Astrocyte (in vitro differentiated cells and primary cell): ENCODE results near the gene MEIKIN.

ENCODE experiments used
- EZH2 ChIP-seq: IDR thresholded peaks from 2 replicates; pipeline ENCODE4 v1.6.1; 2012; ENCODE audit warnings: mild to moderate bottlenecking, low read length, inconsistent platforms; ENCODE audit not compliant: insufficient read depth
- TF ChIP-seq, protein P1 (sequence below): IDR thresholded peaks from 2 replicates; pipeline ENCODE4 v1.5.1; 2011; ENCODE audit warnings: low read depth, mild to moderate bottlenecking, inconsistent platforms, low read length, moderate library complexity; ENCODE audit not compliant: insufficient read depth

GRCh38 chr5:131928957-131929356 is 16.5 kb downstream of the MEIKIN start:
- TF ChIP-seq, protein P1, sequence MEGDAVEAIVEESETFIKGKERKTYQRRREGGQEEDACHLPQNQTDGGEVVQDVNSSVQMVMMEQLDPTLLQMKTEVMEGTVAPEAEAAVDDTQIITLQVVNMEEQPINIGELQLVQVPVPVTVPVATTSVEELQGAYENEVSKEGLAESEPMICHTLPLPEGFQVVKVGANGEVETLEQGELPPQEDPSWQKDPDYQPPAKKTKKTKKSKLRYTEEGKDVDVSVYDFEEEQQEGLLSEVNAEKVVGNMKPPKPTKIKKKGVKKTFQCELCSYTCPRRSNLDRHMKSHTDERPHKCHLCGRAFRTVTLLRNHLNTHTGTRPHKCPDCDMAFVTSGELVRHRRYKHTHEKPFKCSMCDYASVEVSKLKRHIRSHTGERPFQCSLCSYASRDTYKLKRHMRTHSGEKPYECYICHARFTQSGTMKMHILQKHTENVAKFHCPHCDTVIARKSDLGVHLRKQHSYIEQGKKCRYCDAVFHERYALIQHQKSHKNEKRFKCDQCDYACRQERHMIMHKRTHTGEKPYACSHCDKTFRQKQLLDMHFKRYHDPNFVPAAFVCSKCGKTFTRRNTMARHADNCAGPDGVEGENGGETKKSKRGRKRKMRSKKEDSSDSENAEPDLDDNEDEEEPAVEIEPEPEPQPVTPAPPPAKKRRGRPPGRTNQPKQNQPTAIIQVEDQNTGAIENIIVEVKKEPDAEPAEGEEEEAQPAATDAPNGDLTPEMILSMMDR: no peak
- TF ChIP-seq EZH2: no peak
